Urothelium cell line (cell line): ENCODE results near the gene ARHGAP31.
"Not testable (repeated sequence)": the region's sequence is repeated elsewhere in the genome, so short reads cannot be mapped to it uniquely, and the experiment has no call there.

Experiments
- DNase-seq: peaks from one replicate; pipeline ENCODE4 v3.0.0; 2011; ENCODE audit warnings: low spot score, mixed read lengths
- FAIRE-seq: peaks from 2 replicates; lab custom pipeline; 2011; peaks lifted over from hg19 to GRCh38; lab: Jason Lieb, UNC

Gene ARHGAP31

GRCh38 chr3:119347036-119347435 lies 52.9 kb downstream of the ARHGAP31 start:
- FAIRE-seq (no peak), DNase-seq (no peak)

DNA sequence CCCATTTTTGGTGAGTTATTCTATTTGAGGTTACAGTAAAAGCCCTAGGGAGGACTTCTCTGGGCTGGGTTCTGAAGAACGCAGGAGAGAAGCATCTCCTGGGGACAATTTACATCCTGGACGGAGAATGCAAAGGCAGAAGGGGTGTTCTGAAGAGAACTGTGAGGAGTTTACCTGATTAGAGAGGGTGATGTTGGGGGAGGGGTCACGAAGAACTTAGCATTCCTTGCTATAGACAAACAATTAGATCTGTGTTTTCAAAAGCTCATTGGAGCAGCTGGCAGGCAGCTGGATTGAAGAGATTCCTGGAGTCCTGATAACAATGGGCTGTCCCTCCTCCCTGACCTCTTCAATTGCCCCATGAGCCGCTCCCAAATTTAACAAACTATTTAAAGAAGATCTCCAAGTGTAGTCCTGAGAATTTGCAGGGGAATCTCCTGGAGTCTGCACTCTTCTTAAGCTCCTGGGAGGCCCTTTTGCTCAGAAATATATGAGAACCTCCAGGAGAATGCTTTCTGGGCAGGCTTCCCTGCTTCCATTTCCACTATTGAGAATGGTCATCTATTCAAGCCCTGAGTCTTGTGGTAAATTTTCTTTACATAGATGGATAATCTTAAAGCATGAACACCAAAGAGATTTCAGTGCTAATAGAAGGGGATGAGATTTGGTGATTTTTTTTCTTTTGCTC lies 55.3 kb downstream of the ARHGAP31 start:
- no peak for FAIRE-seq
- DNase-seq, result no peak

DNA sequence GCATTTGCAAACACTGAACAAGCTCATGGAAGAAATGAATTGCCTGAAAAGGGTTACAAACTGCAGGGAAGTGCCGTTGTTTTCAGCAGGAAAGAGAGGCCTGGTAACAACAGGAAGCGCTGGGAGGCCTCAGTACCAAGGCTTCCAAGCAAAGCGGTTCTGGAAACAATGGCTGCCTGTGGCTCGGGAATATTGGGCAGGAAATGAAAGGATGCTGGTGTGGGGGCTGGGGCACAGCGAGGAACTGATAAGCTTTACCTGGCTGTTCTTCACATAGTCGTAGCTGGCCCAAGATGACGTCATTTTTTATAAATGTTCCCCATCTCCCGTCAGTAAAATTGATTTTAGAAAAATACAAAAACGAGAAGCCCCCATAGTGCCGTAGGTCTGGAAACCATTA lies 55.9 kb downstream of the ARHGAP31 start:
- no peak for FAIRE-seq
- no peak for DNase-seq

- no peak for FAIRE-seq
- DNase-seq, result no peak
Observed at GRCh38 chr3:119351581-119351980, 57.4 kb downstream of the ARHGAP31 start.

GRCh38 chr3:119352034-119352609 lies 57.9 kb downstream of the ARHGAP31 start:
- DNase-seq (no peak), FAIRE-seq (no peak)

DNA sequence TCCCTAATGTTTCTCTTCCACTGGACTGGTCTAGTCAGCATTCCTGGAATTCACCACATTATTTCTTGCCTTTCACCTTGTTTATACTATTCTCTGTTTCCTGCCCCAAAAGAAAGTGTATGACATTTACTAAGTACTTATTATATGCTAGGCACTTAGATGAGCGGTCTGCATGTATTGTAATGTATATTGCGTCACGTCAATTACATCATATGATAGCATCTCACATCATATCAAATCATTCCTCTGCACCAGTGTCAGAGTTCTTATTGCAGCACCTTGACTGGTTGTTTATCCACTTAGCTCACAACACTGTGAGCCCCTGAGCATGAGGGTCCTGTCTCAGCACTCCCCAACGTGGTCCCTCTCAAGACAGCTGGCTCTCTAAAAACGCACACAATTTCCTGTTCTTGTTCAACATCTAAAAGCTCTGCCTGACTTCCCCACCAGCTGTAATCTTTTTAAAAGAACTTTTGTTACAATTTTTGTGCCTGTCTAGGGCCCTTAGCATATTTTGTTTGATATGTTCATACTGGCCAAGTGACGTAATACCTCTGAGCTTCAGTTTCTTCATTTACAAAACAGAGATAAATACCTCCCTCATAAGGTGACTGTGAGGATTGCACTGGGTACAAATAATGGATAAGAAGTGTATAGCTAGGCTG lies 58.8 kb downstream of the ARHGAP31 start:
- DNase-seq, result no peak
- peak; percentile 81 for FAIRE-seq

GRCh38 chr3:119355608-119356007 lies 61.4 kb downstream of the ARHGAP31 start:
- FAIRE-seq, DNase-seq: not testable (repeated sequence)

- no peak for FAIRE-seq
Observed at GRCh38 chr3:119356646-119357045, 62.5 kb downstream of the ARHGAP31 start.

DNA sequence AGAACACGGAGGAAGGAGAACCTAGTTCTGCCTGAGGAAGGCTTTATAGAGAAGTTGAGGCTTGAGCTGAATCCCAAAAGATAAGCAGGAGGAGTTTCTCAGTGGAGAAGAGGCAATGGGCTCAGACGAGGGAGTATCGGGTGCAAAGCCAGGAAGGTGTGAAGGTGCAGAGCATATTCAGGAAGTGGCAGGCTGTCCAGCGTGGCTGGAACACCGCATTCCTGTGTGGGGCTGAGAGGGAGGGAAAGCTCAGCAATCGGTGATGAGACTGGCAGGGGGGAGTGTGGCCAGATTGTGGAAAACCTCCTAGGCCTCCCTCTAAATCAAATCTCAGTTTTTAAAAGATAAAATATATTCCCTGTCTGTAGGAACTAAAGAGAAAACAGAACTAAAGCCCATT lies 63.0 kb downstream of the ARHGAP31 start:
- DNase-seq (peak; percentile 51), FAIRE-seq (peak; percentile 79)

More at GRCh38 chr3:119356646-119357045, 62.5 kb downstream of the ARHGAP31 start:
- DNase-seq, result no peak

DNA sequence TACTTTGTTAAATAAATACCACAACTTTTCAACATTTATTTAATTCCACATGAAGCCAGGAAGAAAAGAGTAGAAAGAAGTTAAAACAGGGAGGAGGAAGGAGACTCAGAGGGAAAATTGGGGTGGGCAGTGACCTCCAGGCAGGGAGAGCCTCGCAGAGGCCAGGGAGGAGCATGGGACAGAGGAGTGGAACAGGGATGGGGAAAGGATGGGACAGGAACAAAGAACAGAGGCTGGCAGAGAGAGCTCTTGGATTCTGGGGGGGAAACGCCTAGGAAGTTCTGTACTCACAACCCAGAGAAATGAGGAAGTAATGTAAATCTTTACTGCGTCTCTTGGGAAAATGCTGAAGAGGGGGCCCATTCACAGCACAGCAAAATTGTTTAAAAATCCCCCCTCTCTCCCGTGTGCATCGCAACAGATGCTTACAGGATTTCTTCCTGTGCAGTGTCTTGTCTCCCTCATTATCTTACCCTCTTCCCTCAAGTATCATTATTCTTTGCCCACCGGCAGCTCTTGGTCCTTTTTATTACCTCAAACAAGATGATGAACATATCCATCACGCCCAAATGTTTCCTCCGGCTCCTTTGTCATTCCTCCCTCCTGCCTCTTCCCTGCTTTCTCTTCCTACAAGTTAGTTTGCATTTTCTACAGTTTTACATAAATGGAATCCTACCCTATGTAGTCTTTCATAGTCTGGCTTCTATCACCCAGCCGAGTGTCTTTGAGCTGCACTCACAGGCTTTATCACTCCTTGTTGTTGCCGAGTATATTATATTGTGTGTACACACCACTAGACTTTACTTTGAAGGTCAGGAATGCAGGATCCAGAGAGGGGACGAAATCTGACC lies 65.5 kb downstream of the ARHGAP31 start:
- DNase-seq (no peak), FAIRE-seq (no peak)

- no peak for FAIRE-seq
- DNase-seq, result no peak
Observed at GRCh38 chr3:119360736-119361462, 66.7 kb downstream of the ARHGAP31 start.

- DNase-seq, result no peak
- no peak for FAIRE-seq
Observed at GRCh38 chr3:119362010-119362409, 67.8 kb downstream of the ARHGAP31 start.

- FAIRE-seq (no peak), DNase-seq (no peak)
Observed at GRCh38 chr3:119362940-119363725, 69.0 kb downstream of the ARHGAP31 start.

DNA sequence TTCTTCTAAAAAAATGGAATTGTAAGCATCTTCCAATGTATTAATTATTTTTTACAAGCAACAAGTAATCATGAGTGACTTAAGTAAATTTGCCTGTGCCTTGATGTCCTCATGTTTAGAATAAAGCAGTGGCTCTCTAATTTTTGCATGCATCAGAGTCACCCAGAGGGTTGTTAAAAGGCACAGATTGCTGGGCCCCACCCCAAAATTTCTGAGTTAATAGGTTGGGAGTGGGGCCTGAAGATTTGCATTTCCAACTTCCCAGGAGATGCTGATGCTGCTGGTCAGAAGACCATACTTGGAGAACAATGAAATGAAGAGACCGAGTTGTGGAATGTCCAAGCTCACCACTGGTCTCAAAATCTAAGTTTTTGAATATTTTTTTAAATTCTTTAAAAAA lies 70.2 kb downstream of the ARHGAP31 start:
- no peak for FAIRE-seq

DNA sequence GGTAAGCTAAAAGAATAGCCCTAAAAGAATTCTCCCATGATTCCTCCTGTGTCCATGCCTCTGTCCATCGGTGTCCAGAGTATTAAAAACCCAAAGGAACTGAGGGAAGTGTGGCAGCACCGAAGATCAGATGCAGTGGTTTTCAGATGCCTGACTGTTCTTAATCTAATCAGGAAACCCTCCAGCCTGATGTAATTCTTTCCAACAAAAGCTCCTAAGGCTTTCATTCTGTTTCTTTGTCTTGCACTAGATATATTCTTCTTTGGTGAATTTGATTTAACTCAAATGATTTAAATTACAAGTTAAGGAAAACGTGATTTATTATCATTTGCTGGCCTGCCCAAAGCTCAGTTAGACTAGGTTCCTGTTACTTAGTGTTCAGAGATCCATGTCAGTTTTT lies 71.2 kb downstream of the ARHGAP31 start:
- DNase-seq (no peak), FAIRE-seq (no peak)

More for the DNA sequence above, 70.2 kb downstream of the ARHGAP31 start:
- DNase-seq, result no peak

DNA sequence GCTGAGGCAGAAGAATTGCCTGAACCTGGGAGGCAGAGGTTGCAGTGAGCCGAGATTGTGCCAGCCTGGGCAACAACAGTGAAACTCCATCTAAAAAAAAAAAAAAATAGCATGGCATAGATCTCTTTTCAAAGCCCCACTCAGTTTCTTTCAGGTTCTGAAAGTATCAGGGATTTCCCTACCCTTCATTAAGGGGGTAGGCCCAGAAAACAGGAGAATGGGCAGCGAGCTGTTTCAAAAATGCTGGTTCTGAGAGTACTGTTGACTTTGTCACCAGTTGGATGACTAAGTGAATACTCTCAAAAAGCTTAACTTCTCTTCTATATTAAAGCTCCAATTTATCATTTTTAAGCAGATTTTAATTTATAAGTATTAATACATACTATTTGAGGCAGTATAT lies 72.8 kb downstream of the ARHGAP31 start:
- no peak for DNase-seq
- FAIRE-seq, result no peak

DNA sequence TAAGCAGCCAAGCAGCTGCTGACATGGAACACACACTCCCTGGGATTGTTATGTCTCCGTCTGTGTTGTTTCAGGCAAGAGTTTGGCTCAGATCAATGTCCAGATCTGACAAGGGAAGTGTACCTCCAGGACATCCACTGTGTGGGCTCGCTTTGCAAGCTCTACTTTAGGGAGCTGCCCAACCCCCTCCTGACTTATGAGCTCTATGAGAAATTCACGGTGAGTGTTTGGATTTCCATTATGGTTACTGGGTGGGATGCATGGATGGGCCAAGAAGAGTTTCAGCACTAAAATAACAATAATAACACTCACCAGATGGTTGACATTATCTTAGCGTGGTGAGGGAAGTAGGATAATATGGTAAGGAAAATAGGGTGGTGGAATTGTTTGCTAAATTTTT lies 74.1 kb downstream of the ARHGAP31 start:
- no peak for DNase-seq

DNA sequence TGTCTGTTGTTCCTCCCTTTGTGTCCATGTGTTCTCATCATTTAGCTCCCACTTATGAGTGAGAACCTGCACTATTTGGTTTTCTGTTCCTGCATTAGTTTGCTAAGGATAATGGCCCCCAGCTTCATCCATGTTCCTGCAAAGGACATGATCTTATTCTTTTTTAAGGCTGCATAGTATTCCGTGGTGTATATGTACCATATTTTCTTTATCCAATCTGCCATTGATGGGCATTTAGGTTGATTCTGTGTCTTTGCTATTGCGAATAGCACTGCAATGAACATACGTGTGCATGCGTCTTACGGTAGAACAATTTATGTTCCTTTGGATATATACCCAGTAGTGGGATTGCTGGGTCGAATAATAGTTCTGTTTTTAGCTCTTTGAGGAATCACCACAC lies 77.6 kb downstream of the ARHGAP31 start:
- FAIRE-seq, DNase-seq: not testable (repeated sequence)

More for the DNA sequence above, 74.1 kb downstream of the ARHGAP31 start:
- no peak for FAIRE-seq

- FAIRE-seq (no peak), DNase-seq (no peak)
Observed at GRCh38 chr3:119375106-119375505, 80.9 kb downstream of the ARHGAP31 start.

GRCh38 chr3:119375510-119375909 lies 81.3 kb downstream of the ARHGAP31 start:
- DNase-seq, result no peak
- FAIRE-seq, result no peak
